HepG2 (cell line): ENCODE measurements around the gene ACOXL. TPM values are rescaled to one million over a fixed set of nuclear protein-coding genes. Genes with fewer than 3 reads are reported as not detected.
A peak's percentile ranks its signal among the peaks of the same experiment; 100 is the strongest.

Experiments used
- ATF4 ChIP-seq, 2 experiments: fragments of 450-650 bp in 1 of 2; sonication (generic) in 1 of 2; formaldehyde crosslinking; IDR thresholded peaks; 2 replicates each; pipeline versions ENCODE4 v1.5.0 to v1.8.0; 2020 to 2022; ENCODE audit warnings: mild to moderate bottlenecking in 1 of 2, missing genetic modification reagents in 1 of 2
- CEBPB ChIP-seq: IDR thresholded peaks from 2 replicates; pipeline ENCODE4 v1.6.1; 2011; ENCODE audit warnings: low read depth, low read length, improper control_type of control experiment, borderline replicate concordance
- DZIP1 ChIP-seq: sonication (generic); formaldehyde crosslinking; IDR thresholded peaks from 2 replicates; pipeline ENCODE4 v1.5.0; 2020; ENCODE audit warnings: mild to moderate bottlenecking, missing genetic modification reagents
- ETV5 ChIP-seq: IDR thresholded peaks from 2 replicates; pipeline ENCODE4 v1.6.1; 2018; ENCODE audit warnings: missing biosample characterization, missing genetic modification reagents, inconsistent platforms, borderline replicate concordance
- FOSL1 ChIP-seq: sonication (generic); formaldehyde crosslinking; IDR thresholded peaks from 2 replicates; pipeline ENCODE4 v1.9.0; 2021; ENCODE audit warnings: missing genetic modification reagents, borderline replicate concordance
- LRRFIP1 ChIP-seq: sonication (generic); formaldehyde crosslinking; conservative IDR thresholded peaks from 2 replicates; pipeline ENCODE4 v1.4.0; 2020; ENCODE audit warnings: missing genetic modification reagents
- NFE2L2 ChIP-seq: fragments of 150-350 bp; IDR thresholded peaks from 2 replicates; pipeline ENCODE4 v1.6.1; 2014; ENCODE audit warnings: low read length
- RERE ChIP-seq: IDR thresholded peaks from 2 replicates; pipeline ENCODE4 v1.6.1; 2016; ENCODE audit warnings: low read depth, missing genetic modification reagents, missing compliant biosample characterization
- RFXANK ChIP-seq: IDR thresholded peaks from 2 replicates; pipeline ENCODE4 v1.6.1; 2016
- TAF1 ChIP-seq: sonication (generic); formaldehyde crosslinking; IDR thresholded peaks from 2 replicates; pipeline ENCODE4 v1.4.0; 2020; ENCODE audit warnings: missing genetic modification reagents
- ZFP37 ChIP-seq: sonication (generic); formaldehyde crosslinking; IDR thresholded peaks from 2 replicates; pipeline ENCODE4 v1.4.0; 2020; ENCODE audit warnings: missing genetic modification reagents, borderline replicate concordance
- ZFP90 ChIP-seq: sonication (generic); formaldehyde crosslinking; IDR thresholded peaks from 2 replicates; pipeline ENCODE4 v1.8.0; 2022; ENCODE audit warnings: missing genetic modification reagents, mild to moderate bottlenecking, inconsistent platforms, borderline replicate concordance
- ZMYM4 ChIP-seq: sonication (generic); formaldehyde crosslinking; IDR thresholded peaks from 2 replicates; pipeline ENCODE4 v1.8.1; 2023; ENCODE audit warnings: mild to moderate bottlenecking, missing genetic modification reagents
- ZNF224 ChIP-seq: sonication (generic); formaldehyde crosslinking; IDR thresholded peaks from 2 replicates; pipeline ENCODE4 v1.5.0; 2020; ENCODE audit warnings: mild to moderate bottlenecking, missing genetic modification reagents
- ZNF460 ChIP-seq: sonication (generic); formaldehyde crosslinking; IDR thresholded peaks from 2 replicates; pipeline ENCODE4 v1.5.1; 2020; ENCODE audit warnings: missing genetic modification reagents, mild to moderate bottlenecking, borderline replicate concordance
- ZNF670 ChIP-seq: sonication (generic); formaldehyde crosslinking; IDR thresholded peaks from 2 replicates; pipeline ENCODE4 v1.8.0; 2022; ENCODE audit warnings: mild to moderate bottlenecking, missing genetic modification reagents, borderline replicate concordance
- ZNF788 ChIP-seq: sonication (generic); formaldehyde crosslinking; IDR thresholded peaks from 2 replicates; pipeline ENCODE4 v1.5.0; 2020; ENCODE audit warnings: mild to moderate bottlenecking, missing genetic modification reagents, borderline replicate concordance
- ZSCAN31 ChIP-seq: sonication (generic); formaldehyde crosslinking; IDR thresholded peaks from 2 replicates; pipeline ENCODE4 v1.5.0; 2020; ENCODE audit warnings: low read depth, mild to moderate bottlenecking, missing genetic modification reagents
- polyA plus RNA-seq, 8 experiments: library from polyadenylated mRNA; depleted of rRNA in 3 of 8; stranded (reverse) in 7 of 8; unstranded in 1 of 8; fragments of >200 nt; fragmentation: Illumina TruSeq in 4 of 8; extraction: Trizol in 4 of 8; gene quantifications; 2 replicates each; pipeline versions ENCODE4 v1.2.1 to v1.2.3, GENCODE V29; 2011 to 2016; ENCODE audit warnings: low read depth in 4 of 8, missing spikeins in 1 of 8, mixed read lengths in 1 of 8; ENCODE audit not compliant: insufficient read depth in 1 of 8
- total RNA-seq, 5 experiments: library from RNA; depleted of rRNA; stranded (reverse); fragments of >200 nt; fragmentation: Illumina TruSeq; extraction: Trizol; gene quantifications; 2 replicates each; pipeline ENCODE4 v1.2.3, GENCODE V29; 2016; ENCODE audit warnings: low read depth in 1 of 5

Gene ACOXL
- total and polyA plus RNA-seq, 2 of the 13 experiments (the other 11 are each of a cell fraction or from before 2014, with no cell fraction given), result not detected

- no peak; the same call in 1 of the 2 replicates for TF ChIP-seq LRRFIP1
- peak; percentile 70 for TF ChIP-seq ETV5
- no peak for TF ChIP-seq ZNF224 (CRISPR knock-in tag)
- TF ChIP-seq ZFP90 (CRISPR knock-in tag), result no peak
- no peak for TF ChIP-seq TAF1 (CRISPR knock-in tag)
- peak; percentile 73 for TF ChIP-seq ZMYM4
- no peak for TF ChIP-seq ZFP37 (CRISPR knock-in tag)
- TF ChIP-seq RERE (CRISPR knock-in tag), result no peak
- TF ChIP-seq ZNF788, result no peak; the same call in 1 of the 2 replicates
- TF ChIP-seq RFXANK, result no peak
- no peak for TF ChIP-seq FOSL1 (CRISPR knock-in tag)
- no peak for TF ChIP-seq ZSCAN31 (CRISPR knock-in tag)
- TF ChIP-seq ZNF670 (CRISPR knock-in tag), result no peak
- no peak for TF ChIP-seq CEBPB
- no peak for TF ChIP-seq DZIP1 (CRISPR knock-in tag)
- TF ChIP-seq ATF4 (CRISPR knock-in tag; IDR thresholded peaks at IDR 0.05), result no peak
- TF ChIP-seq NFE2L2, result no peak
- TF ChIP-seq ZNF460 (CRISPR knock-in tag), result no peak
Measured at GRCh38 chr2:111116843-111117597, 384.6 kb downstream of the ACOXL start (continued).
